Smooth muscle cell of bladder (primary cell): Measurements from ENCODE around the gene CUL5. TPM values are rescaled to one million over a fixed set of nuclear protein-coding genes. Genes with fewer than 3 reads are reported as not detected.

Experiments
- total RNA-seq: library from RNA; depleted of rRNA; stranded (reverse); fragments of >200 nt; gene quantifications from 2 replicates; pipeline ENCODE4 v1.2.3, GENCODE V29; 2014

The CUL5 gene
- 34.1 and 35.4 TPM in 2 replicates for total RNA-seq

GRCh38 chr11:108008656-108009496 is at the start of gene CUL5:
Gene CUL5 (plus strand): TSS chr11:108008898. CDS start chr11:108009349, 451 bp downstream.

GRCh38 chr11:108121274-108122155 is 112.8 kb downstream of the CUL5 start, which contains the start of gene ACAT1:
Gene ACAT1 (plus strand): TSS chr11:108121567. CDS start chr11:108121607, 40 bp downstream.

Other genes with a start within 250 kb of the CUL5 start
- gene SLC35F2, start 150.1 kb upstream of the CUL5 start, total RNA-seq: 7.3 and 8.0 TPM in 2 replicates
- gene RAB39A, start 80.5 kb upstream of the CUL5 start, total RNA-seq: not detected in 2 replicates
- gene ACAT1, start 112.7 kb downstream of the CUL5 start, total RNA-seq: 88.1 and 101 TPM in 2 replicates
- gene NPAT, start 213.7 kb downstream of the CUL5 start, total RNA-seq: 7.7 and 8.1 TPM in 2 replicates
- 117 and 144 TPM in 2 replicates for gene ATM, start 214.2 kb downstream of the CUL5 start, total RNA-seq